Calu3 (cell line): ENCODE data around the gene FOXI1. TPM values are rescaled to one million over a fixed set of nuclear protein-coding genes. Genes with fewer than 3 reads are reported as not detected.

Experiments used
- BruUV-seq: library from RNA; stranded (reverse); fragments of 400-500 nt; replicated peaks from 2 replicates; lab custom pipeline; 2021; lab: Mats Ljungman, UMichigan
- CTCF ChIA-PET: fragments of 300-600 bp; sonication (Branson Sonifier 250); formaldehyde crosslinking; loops from one replicate; lab custom pipeline; 2022; ENCODE audit warnings: antibody characterized with exemption; lab: Charles Lee
- DNase-seq: peaks from one replicate; pipeline ENCODE4 v3.0.0; 2022
- H3K27ac Mint-ChIP-seq: one replicate; pipeline ENCODE4 v1.8.0; 2022; ENCODE audit warnings: mixed read lengths; ENCODE audit not compliant: unreplicated experiment
- H3K27me3 Mint-ChIP-seq: one replicate; pipeline ENCODE4 v1.8.0; 2022; ENCODE audit warnings: mixed read lengths; ENCODE audit not compliant: unreplicated experiment
- H3K36me3 Mint-ChIP-seq: one replicate; pipeline ENCODE4 v1.8.0; 2022; ENCODE audit warnings: mild to moderate bottlenecking, moderate library complexity, mixed read lengths; ENCODE audit not compliant: insufficient read depth, unreplicated experiment
- H3K4me1 Mint-ChIP-seq: one replicate; pipeline ENCODE4 v1.8.0; 2022; ENCODE audit warnings: mild to moderate bottlenecking, low read depth, mixed read lengths; ENCODE audit not compliant: unreplicated experiment
- H3K4me3 Mint-ChIP-seq: one replicate; pipeline ENCODE4 v1.8.0; 2022; ENCODE audit warnings: mild to moderate bottlenecking, low read depth, moderate library complexity, mixed read lengths; ENCODE audit not compliant: unreplicated experiment
- H3K9me3 Mint-ChIP-seq: one replicate; pipeline ENCODE4 v1.8.0; 2022; ENCODE audit warnings: low read depth, mixed read lengths; ENCODE audit not compliant: unreplicated experiment
- intact Hi-C: fragments of 100-400 bp; cut with micrococcal nuclease; formaldehyde crosslinking; loops from one replicate; pipeline ENCODE4 v1.10.0; 2022; ENCODE audit not compliant: unreplicated experiment
- total RNA-seq: library from RNA; stranded (reverse); gene quantifications from 2 replicates; pipeline ENCODE4 v1.2.3, GENCODE V29; 2022
- TF ChIP-seq, protein P1 (sequence below): fragments of 200-600 bp; IDR thresholded peaks from one replicate; pipeline ENCODE4 v1.8.0; 2022; ENCODE audit warnings: antibody characterized with exemption; ENCODE audit not compliant: unreplicated experiment

FOXI1 gene
- total RNA-seq, 1 experiment from 2014 or later: not detected

DNA sequence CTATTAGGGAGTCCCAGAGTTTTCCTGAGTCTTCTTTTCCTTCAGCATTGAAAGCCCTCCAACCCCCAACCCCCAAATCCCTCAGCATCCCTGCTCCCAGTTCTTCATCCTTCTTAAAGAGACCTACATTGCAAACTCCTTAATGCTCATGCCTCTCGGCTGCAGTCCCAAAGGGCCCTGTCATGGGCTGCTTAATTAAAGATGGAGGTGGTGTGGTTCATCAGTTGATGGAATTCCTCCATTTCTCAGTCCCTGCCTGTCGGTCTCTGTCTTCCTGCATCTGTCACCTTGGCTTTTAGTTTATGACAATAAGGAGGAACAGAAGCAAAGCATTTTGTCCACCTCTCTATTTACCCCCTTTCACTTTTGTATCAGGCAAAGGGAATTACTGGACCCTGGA lies 2.0 kb downstream of the FOXI1 start:
- no peak overlapping the region for H3K4me3 Mint-ChIP-seq
- H3K27me3 Mint-ChIP-seq: peaks cover 46% of the 10 kb centered on the region
- CTCF ChIA-PET: no interaction called here
- intact Hi-C loops: no loop called here
- no peaks in the 10 kb centered on the region for H3K36me3 Mint-ChIP-seq
- peaks cover 10% of the 10 kb centered on the region for H3K4me1 Mint-ChIP-seq
- no peak overlapping the region for H3K27ac Mint-ChIP-seq
- no peaks in the 10 kb centered on the region for H3K9me3 Mint-ChIP-seq
- DNase-seq: no peak
- BruUV-seq: no TSS peak
- TF ChIP-seq, protein P1, sequence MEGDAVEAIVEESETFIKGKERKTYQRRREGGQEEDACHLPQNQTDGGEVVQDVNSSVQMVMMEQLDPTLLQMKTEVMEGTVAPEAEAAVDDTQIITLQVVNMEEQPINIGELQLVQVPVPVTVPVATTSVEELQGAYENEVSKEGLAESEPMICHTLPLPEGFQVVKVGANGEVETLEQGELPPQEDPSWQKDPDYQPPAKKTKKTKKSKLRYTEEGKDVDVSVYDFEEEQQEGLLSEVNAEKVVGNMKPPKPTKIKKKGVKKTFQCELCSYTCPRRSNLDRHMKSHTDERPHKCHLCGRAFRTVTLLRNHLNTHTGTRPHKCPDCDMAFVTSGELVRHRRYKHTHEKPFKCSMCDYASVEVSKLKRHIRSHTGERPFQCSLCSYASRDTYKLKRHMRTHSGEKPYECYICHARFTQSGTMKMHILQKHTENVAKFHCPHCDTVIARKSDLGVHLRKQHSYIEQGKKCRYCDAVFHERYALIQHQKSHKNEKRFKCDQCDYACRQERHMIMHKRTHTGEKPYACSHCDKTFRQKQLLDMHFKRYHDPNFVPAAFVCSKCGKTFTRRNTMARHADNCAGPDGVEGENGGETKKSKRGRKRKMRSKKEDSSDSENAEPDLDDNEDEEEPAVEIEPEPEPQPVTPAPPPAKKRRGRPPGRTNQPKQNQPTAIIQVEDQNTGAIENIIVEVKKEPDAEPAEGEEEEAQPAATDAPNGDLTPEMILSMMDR: no peak

DNA sequence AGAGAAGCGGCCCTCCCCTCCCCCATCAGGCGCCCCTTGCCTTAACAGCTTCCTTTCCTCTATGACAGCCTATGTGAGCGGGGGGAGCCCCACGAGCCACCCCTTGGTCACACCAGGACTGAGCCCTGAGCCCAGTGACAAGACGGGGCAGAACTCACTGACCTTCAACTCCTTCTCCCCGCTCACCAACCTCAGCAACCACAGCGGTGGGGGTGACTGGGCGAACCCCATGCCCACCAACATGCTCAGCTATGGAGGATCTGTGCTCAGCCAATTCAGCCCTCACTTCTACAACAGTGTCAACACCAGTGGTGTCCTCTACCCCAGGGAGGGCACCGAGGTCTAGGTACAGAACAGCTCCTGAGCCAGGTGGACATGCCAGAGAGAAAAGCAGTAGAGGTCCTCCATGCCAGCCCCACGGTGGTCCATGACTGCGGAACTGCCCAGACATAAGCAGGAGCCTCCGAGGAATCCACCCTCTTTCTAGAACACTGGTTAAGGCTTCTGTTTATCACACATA lies 2.6 kb downstream of the FOXI1 start:
- Mint-ChIP-seq H3K27me3 (peaks cover 46% of the 10 kb centered on the region), H3K9me3 (no peaks in the 10 kb centered on the region), H3K27ac (no peak overlapping the region), H3K4me1 (peaks cover 10% of the 10 kb centered on the region), H3K4me3 (no peak overlapping the region), H3K36me3 (no peaks in the 10 kb centered on the region)
- intact Hi-C loops: no loop called here
- TF ChIP-seq, protein P1: no peak
- no TSS peak for BruUV-seq
- CTCF ChIA-PET: no interaction called here
- no peak for DNase-seq

DNA sequence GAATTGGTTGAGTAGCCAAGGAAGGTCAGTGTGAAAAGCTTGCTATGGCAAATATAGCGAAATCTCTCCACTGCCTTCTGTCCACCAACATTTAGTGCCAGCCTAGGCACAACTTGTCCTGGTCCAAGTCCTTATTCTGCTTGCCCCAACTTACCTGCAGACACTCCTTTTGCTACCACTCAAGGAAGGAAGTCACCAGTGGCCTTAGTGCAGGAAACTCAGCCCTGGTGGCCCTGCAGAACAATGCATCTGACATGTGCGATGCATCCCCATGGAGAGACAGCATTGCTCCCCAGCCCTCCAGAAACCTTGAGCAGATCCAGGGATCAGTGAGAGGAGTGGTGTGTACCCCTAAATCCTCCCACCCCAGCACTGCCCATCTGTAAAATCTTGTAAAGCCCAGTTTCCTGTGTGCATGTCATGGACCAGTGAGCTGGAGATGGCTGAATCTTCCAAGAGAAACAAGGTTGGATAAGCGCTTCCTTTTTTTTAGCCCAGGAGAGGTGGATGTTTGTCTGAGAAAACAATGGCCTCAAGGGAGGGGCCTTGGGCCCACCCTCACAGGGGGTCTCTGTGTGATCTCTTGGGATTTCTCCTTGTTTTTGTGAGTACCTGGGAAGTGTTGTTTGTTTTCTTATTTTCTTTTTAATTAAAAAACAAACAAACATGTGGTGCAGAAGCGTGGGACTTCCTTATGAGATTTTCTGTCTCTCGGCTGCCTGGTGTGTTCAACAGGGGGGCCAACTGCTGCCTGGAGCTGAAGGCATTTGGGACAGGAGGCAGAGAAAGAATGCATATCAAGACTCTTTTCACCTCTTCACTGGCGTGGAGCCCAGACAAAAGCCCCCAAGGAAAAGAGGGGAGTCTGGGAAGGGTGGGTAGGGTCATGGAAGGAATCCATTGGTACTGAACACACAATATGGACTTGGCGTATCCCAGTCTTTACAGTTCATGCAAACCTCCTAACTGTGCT lies 3.6 kb downstream of the FOXI1 start:
- intact Hi-C loops: no loop called here

DNA sequence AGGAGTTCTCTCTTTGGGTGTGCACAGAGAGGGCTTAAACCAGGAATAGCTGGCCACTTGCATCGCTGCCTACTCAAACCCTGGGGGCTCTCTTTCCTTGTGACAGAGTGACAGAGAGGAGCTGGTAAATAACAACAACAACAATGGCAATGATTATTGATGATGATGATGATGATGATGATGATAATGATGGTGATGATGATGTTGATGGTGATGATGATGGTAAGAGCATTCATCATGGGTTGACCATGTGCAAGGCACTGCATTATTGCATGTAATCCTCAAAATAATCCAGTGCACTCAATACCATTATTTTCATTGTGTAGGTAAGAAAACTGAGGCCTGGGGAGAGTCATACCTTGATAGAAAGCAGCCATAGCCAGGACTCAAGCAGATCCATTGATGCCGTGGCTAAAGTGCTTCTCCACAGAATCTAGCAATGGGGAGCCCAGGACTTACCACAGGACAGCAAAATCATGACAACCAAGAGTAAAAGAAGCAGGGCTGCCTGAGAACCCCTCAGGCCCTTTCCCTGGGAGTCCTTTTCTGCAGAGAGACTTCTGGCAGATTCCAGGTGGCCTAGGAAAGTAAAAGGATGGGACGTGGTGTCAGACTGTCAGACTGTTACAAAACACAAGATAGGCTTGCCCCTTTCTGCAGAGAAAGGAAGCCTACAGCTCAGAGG lies 4.8 kb downstream of the FOXI1 start:
- TF ChIP-seq, protein P1: no peak
- DNase-seq: no peak
- H3K36me3 Mint-ChIP-seq: no peaks in the 10 kb centered on the region
- H3K27me3 Mint-ChIP-seq: peaks cover 25% of the 10 kb centered on the region
- CTCF ChIA-PET: no interaction called here
- no TSS peak for BruUV-seq
- H3K27ac Mint-ChIP-seq: no peak overlapping the region
- intact Hi-C loops: no loop called here
- no peak overlapping the region for H3K4me3 Mint-ChIP-seq
- H3K9me3 Mint-ChIP-seq: no peaks in the 10 kb centered on the region
- peaks cover 2% of the 10 kb centered on the region for H3K4me1 Mint-ChIP-seq

More for the DNA sequence above, 3.6 kb downstream of the FOXI1 start:
- Mint-ChIP-seq H3K4me3 (no peak overlapping the region), H3K4me1 (peaks cover 10% of the 10 kb centered on the region), H3K36me3 (no peaks in the 10 kb centered on the region), H3K9me3 (no peaks in the 10 kb centered on the region), H3K27me3 (peaks cover 37% of the 10 kb centered on the region), H3K27ac (no peak overlapping the region)
- TF ChIP-seq, protein P1: no peak
- CTCF ChIA-PET: no interaction called here
- BruUV-seq: no TSS peak
- DNase-seq: no peak
